OCI-LY3 (cell line): ENCODE results near the gene ALPG.

Source experiments
- EZH2phosphoT487 ChIP-seq: fragments of 200-600 bp; shearing (Covaris generic); IDR thresholded peaks from 2 replicates; pipeline ENCODE4 v1.6.1; 2018; ENCODE audit warnings: antibody characterized with exemption, mixed run types, low read depth
- TF ChIP-seq, protein P1 (sequence below): fragments of 200-600, 300-600 bp; sonication (generic); IDR thresholded peaks from 2 replicates; pipeline ENCODE4 v1.5.1; 2014; ENCODE audit warnings: antibody characterized with exemption, low read length, low read depth

- TF ChIP-seq, protein P1, sequence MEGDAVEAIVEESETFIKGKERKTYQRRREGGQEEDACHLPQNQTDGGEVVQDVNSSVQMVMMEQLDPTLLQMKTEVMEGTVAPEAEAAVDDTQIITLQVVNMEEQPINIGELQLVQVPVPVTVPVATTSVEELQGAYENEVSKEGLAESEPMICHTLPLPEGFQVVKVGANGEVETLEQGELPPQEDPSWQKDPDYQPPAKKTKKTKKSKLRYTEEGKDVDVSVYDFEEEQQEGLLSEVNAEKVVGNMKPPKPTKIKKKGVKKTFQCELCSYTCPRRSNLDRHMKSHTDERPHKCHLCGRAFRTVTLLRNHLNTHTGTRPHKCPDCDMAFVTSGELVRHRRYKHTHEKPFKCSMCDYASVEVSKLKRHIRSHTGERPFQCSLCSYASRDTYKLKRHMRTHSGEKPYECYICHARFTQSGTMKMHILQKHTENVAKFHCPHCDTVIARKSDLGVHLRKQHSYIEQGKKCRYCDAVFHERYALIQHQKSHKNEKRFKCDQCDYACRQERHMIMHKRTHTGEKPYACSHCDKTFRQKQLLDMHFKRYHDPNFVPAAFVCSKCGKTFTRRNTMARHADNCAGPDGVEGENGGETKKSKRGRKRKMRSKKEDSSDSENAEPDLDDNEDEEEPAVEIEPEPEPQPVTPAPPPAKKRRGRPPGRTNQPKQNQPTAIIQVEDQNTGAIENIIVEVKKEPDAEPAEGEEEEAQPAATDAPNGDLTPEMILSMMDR: no peak
- TF ChIP-seq EZH2phosphoT487: no peak
Measured at GRCh38 chr2:232418466-232419244, 12.0 kb downstream of the ALPG start.
